ENCODE results near the gene OBSCN. TPM values are rescaled to one million over a fixed set of nuclear protein-coding genes. Genes with fewer than 3 reads are reported as not detected.

Gene OBSCN
- total and polyA plus RNA-seq, 2 donors (not counting 1 experiment from before 2014, with no cell fraction given), result 10.0 to 63.9 TPM

DNA sequence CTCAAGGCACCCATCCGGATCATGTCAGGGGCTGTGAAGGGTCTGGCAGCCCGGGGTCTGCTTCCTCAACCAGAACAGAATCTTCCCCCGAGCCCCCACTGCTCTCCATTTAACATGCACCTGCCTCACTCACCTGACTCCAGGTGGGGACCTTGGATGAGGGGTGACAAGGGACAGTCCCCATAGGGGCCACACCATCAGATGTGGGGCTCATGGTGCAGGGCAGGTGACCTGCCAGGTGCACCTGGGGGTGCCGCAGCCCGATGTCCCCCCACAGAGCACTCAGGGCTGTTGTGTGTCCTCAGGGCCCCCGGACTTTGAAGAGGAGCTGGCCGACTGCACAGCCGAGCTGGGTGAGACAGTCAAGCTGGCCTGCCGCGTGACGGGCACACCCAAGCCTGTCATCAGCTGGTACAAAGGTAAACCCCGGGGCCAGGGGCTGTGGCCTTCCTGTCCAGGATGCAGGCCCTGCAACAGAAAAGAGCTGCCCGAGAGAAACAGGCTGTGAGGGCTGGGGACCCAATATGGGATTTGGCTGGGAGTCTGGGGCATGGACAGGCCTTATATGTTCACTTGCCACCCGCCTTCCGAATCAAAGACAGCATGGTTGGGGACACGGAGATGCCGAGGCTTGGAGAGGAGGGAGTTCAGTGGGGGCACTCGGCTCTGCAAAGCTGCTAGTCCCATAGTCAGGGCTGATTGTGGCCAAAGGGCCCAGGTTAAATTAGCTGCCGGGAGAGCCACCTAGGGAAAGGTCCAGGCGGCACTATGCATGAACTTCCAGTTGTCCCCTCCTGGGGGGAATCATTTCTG lies 134.2 kb downstream of the OBSCN start:
- ATAC-seq (ENCODE audit: low read depth) (no peak), DNase-seq (no peak)
- H3K9ac ChIP-seq (ENCODE audit: low read length), result no peak overlapping the region

DNA sequence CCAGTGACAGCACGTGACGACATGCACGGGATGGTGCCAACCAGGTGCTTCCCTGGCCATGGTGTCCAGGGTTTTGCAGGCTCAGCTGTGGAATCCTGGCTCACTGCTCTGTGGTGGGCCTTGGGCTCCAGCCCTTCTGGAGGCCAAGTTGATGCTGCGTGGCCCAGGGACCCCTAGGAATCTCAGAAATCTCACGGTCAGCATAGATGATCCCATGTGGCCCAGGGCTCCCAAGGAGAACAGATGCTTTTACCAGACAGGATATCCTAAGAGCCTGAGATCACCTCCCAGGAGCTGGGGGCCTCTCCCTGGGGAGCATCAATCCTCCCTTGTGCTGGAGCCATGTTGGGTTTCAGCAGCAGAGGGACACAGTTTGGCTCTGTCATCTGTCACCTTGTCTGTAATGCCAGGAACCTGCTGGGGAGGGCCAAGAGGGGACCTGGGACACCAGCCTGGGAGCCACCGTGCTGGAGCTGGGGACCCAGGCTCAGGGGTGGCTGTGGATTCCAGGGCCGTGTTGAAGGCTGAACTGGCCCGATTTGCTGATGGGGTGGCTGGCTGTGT lies 134.9 kb downstream of the OBSCN start:
- Histone ChIP-seq H3K9ac (ENCODE audit: low read length) (no peak overlapping the region), H3K4me2 (replicated peaks; ENCODE audit: low read depth, low read length, poor library complexity, severe bottlenecking) (no peak overlapping the region), H3K4me1 (ENCODE audit: control insufficient read depth in 2 of 2, insufficient read depth in 2 of 2, low read length in 2 of 2) (no peaks in the 10 kb centered on the region), H2AFZ (ENCODE audit: insufficient read depth, low read depth, low read length, poor library complexity, severe bottlenecking) (no peak overlapping the region), H3K4me3 (ENCODE audit: control extremely low read depth in 1 of 5, extremely low read depth in 1 of 5, insufficient read depth in 1 of 5, low read depth in 2 of 5, low read length in 4 of 5) (no peak overlapping the region), H3K9me3 (ENCODE audit: control extremely low read depth in 1 of 3, control insufficient read depth in 2 of 3, insufficient read depth in 1 of 3, low read length in 2 of 3) (peaks cover 0 to 17% (median 5%) of the 10 kb centered on the region in 3 donors), H3K27ac (ENCODE audit: low read length in 2 of 2) (no peak overlapping the region), H3K27me3 (replicated peaks in 1 of 4; ENCODE audit: control extremely low read depth in 1 of 4, control insufficient read depth in 3 of 4, insufficient read depth in 4 of 4, low read length in 3 of 4) (no peaks in the 10 kb centered on the region), H3K79me2 (ENCODE audit: control insufficient read depth, insufficient read depth, low read length) (no peaks in the 10 kb centered on the region), H4K20me1 (ENCODE audit: control insufficient read depth, insufficient read depth, low read length, poor library complexity, severe bottlenecking) (no peaks in the 10 kb centered on the region), H3K36me3 (replicated peaks in 1 of 2; ENCODE audit: control extremely low read depth in 1 of 2, control insufficient read depth in 1 of 2, extremely low read depth in 1 of 2, insufficient read depth in 2 of 2, low read length in 1 of 2) (peaks cover 0 to 2% of the 10 kb centered on the region in 2 experiments)
- H3K4me3 Mint-ChIP-seq, result no peak overlapping the region
- intact Hi-C loops (cut with micrococcal nuclease), result no loop called here
- POLR2A ChIA-PET, result no interaction called here
- no peaks in the 10 kb centered on the region for H3K4me1 Mint-ChIP-seq
- peaks cover 5% of the 10 kb centered on the region for H3K9me3 Mint-ChIP-seq (ENCODE audit: insufficient read depth)
- WGBS (ENCODE audit: insufficient coverage), result 96% methylated on average over 8 of the region's 8 CpGs
- no peaks in the 10 kb centered on the region for H3K27me3 Mint-ChIP-seq
- no peak overlapping the region for H3K27ac Mint-ChIP-seq
- TF ChIP-seq, protein P1, sequence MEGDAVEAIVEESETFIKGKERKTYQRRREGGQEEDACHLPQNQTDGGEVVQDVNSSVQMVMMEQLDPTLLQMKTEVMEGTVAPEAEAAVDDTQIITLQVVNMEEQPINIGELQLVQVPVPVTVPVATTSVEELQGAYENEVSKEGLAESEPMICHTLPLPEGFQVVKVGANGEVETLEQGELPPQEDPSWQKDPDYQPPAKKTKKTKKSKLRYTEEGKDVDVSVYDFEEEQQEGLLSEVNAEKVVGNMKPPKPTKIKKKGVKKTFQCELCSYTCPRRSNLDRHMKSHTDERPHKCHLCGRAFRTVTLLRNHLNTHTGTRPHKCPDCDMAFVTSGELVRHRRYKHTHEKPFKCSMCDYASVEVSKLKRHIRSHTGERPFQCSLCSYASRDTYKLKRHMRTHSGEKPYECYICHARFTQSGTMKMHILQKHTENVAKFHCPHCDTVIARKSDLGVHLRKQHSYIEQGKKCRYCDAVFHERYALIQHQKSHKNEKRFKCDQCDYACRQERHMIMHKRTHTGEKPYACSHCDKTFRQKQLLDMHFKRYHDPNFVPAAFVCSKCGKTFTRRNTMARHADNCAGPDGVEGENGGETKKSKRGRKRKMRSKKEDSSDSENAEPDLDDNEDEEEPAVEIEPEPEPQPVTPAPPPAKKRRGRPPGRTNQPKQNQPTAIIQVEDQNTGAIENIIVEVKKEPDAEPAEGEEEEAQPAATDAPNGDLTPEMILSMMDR (IDR thresholded peaks at IDR 0.05), result no peak
- no peak for TF ChIP-seq EZH2 (IDR thresholded peaks at IDR 0.05; ENCODE audit: borderline replicate concordance, insufficient read depth, low read depth, low read length, poor library complexity, severe bottlenecking)
- ATAC-seq (ENCODE audit: low read depth) (no peak), DNase-seq (no peak)
- CTCF ChIA-PET, result no interaction called here

More for the DNA sequence above, 134.2 kb downstream of the OBSCN start:
- no peak overlapping the region for H2AFZ ChIP-seq (ENCODE audit: insufficient read depth, low read depth, low read length, poor library complexity, severe bottlenecking)
- Mint-ChIP-seq H3K4me3 (no peak overlapping the region), H3K27ac (no peak overlapping the region), H3K27me3 (no peaks in the 10 kb centered on the region), H3K4me1 (no peaks in the 10 kb centered on the region), H3K9me3 (ENCODE audit: insufficient read depth) (peaks cover 5% of the 10 kb centered on the region)
- peaks cover 0 to 17% (median 5%) of the 10 kb centered on the region in 3 donors for H3K9me3 ChIP-seq (ENCODE audit: control extremely low read depth in 1 of 3, control insufficient read depth in 2 of 3, insufficient read depth in 1 of 3, low read length in 2 of 3)
- no peaks in the 10 kb centered on the region for H3K4me1 ChIP-seq (ENCODE audit: control insufficient read depth in 2 of 2, insufficient read depth in 2 of 2, low read length in 2 of 2)
- 95% methylated on average over 19 of the region's 20 CpGs for WGBS (ENCODE audit: insufficient coverage)
- no peaks in the 10 kb centered on the region for H4K20me1 ChIP-seq (ENCODE audit: control insufficient read depth, insufficient read depth, low read length, poor library complexity, severe bottlenecking)
- no peak overlapping the region for H3K4me2 ChIP-seq (replicated peaks; ENCODE audit: low read depth, low read length, poor library complexity, severe bottlenecking)
- TF ChIP-seq, protein P1 (IDR thresholded peaks at IDR 0.05), result no peak
- no peak for TF ChIP-seq EZH2 (IDR thresholded peaks at IDR 0.05; ENCODE audit: borderline replicate concordance, insufficient read depth, low read depth, low read length, poor library complexity, severe bottlenecking)
- intact Hi-C loops (cut with micrococcal nuclease), result no loop called here
- H3K27me3 ChIP-seq (replicated peaks in 1 of 4; ENCODE audit: control extremely low read depth in 1 of 4, control insufficient read depth in 3 of 4, insufficient read depth in 4 of 4, low read length in 3 of 4), result no peaks in the 10 kb centered on the region
- CTCF ChIA-PET, result no interaction called here
- no peak overlapping the region for H3K4me3 ChIP-seq (ENCODE audit: control extremely low read depth in 1 of 5, extremely low read depth in 1 of 5, insufficient read depth in 1 of 5, low read depth in 2 of 5, low read length in 4 of 5)
- no peak overlapping the region for H3K27ac ChIP-seq (ENCODE audit: low read length in 2 of 2)
- POLR2A ChIA-PET, result no interaction called here
- no peaks in the 10 kb centered on the region for H3K79me2 ChIP-seq (ENCODE audit: control insufficient read depth, insufficient read depth, low read length)
- peaks cover 0 to 2% of the 10 kb centered on the region in 2 experiments for H3K36me3 ChIP-seq (replicated peaks in 1 of 2; ENCODE audit: control extremely low read depth in 1 of 2, control insufficient read depth in 1 of 2, extremely low read depth in 1 of 2, insufficient read depth in 2 of 2, low read length in 1 of 2)
